Measurements from ENCODE around the gene EXOSC9.

The EXOSC9 gene

DNA sequence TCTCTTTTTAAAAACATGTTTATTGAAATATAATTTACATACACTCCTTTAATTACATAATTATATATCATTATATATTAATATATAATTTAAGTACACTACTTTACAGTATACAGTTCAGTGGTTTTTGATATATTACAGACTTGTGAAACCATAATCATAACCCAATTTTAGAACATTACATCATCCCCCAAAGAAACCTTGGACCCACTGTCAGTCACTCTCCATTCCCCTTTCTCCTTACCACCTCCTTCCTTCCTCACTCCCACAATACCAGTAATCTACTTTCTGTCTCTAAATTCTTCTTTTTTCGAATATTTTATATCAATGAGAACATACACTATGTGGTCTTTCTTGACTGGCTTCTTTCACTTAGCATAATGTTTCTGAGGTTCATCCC is 17.9 kb upstream of the EXOSC9 start:
- no peak for DNase-seq
- Histone ChIP-seq H3K27ac (no peak overlapping the region), H3K36me3 (no peaks in the 10 kb centered on the region), H3K4me3 (no peak overlapping the region), H3K9me3 (peaks cover 0 to 4% (median 0%) of the 10 kb centered on the region in 3 donors), H3K27me3 (peaks cover 0 to 3% of the 10 kb centered on the region in 2 donors), H3K4me1 (peaks cover 0 to 7% (median 5%) of the 10 kb centered on the region in 4 donors)
- intact Hi-C loops (cut with DNase I; ENCODE audit: low total_unique reads), result no loop called here
- TF ChIP-seq, protein P1, sequence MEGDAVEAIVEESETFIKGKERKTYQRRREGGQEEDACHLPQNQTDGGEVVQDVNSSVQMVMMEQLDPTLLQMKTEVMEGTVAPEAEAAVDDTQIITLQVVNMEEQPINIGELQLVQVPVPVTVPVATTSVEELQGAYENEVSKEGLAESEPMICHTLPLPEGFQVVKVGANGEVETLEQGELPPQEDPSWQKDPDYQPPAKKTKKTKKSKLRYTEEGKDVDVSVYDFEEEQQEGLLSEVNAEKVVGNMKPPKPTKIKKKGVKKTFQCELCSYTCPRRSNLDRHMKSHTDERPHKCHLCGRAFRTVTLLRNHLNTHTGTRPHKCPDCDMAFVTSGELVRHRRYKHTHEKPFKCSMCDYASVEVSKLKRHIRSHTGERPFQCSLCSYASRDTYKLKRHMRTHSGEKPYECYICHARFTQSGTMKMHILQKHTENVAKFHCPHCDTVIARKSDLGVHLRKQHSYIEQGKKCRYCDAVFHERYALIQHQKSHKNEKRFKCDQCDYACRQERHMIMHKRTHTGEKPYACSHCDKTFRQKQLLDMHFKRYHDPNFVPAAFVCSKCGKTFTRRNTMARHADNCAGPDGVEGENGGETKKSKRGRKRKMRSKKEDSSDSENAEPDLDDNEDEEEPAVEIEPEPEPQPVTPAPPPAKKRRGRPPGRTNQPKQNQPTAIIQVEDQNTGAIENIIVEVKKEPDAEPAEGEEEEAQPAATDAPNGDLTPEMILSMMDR (IDR thresholded peaks at IDR 0.05), result no peak

DNA sequence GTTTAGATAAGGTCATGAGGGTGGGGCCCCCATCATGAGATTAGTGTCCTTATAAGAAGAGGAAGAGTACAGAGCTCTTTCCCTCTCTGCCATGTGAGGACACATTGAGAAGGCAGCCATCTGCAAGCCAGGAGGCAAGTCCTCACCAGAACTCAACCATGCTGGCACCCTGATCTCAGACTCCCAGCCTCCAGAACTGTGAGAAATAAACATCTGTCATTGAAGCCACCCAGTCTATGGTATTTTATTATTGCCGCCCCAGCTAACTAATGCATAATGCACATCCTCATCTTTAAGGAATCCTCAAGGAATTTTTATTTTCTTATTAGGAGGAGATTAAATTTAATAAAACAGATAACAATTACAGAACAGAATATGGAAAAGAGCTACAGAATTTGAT is 16.7 kb upstream of the EXOSC9 start:
- TF ChIP-seq, protein P1 (IDR thresholded peaks at IDR 0.05), result no peak
- no peak overlapping the region for H3K4me3 ChIP-seq
- peaks cover 0 to 4% (median 0%) of the 10 kb centered on the region in 3 donors for H3K9me3 ChIP-seq
- no peaks in the 10 kb centered on the region for H3K36me3 ChIP-seq
- peaks cover 0 to 7% (median 5%) of the 10 kb centered on the region in 4 donors for H3K4me1 ChIP-seq
- H3K27ac ChIP-seq, result no peak overlapping the region
- intact Hi-C loops (cut with DNase I; ENCODE audit: low total_unique reads), result no loop called here
- peaks cover 0 to 3% of the 10 kb centered on the region in 2 donors for H3K27me3 ChIP-seq
- DNase-seq, result no peak

DNA sequence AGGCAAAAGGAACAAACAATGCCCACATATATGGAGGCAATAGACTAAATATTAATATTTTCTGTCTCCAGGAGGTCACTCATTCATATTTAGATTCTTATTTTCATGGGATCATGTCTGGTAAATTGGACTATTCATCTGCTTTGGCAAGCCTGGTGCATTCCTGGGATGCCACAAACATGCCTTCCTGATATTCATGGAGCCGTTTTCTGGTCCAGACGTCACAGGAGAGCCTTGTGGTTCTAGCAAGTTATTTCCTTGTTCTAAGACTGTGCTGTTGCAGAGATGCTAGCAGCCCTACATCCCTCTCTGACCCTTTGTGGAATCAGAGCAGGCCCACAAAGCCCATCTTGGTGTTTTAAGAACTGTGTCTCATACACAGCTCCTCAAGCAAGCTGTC is 16.1 kb upstream of the EXOSC9 start:
- no peaks in the 10 kb centered on the region for H3K27me3 ChIP-seq
- DNase-seq, result no peak
- intact Hi-C loops (cut with DNase I; ENCODE audit: low total_unique reads), result no loop called here

DNA sequence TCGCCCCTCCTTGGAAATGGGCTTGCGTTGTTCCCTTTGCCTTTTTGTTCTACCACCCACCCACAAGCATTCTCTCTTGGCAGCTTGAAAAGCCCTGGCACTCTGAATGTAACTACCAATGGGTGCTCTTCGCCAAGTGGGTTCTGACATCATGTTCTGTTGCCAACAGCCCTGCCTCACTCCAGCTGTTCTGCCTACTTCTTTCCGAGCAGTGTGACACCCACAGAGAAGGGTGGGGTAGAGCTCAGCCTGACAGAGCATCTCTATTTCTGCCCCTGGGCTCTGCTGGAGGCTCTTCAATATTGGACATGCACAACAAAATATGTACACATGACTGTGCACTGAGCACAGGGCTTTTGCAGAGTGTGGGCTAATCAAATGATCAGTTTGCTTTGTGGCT is 15.6 kb upstream of the EXOSC9 start:
- TF ChIP-seq, protein P1 (IDR thresholded peaks at IDR 0.05), result no peak
- intact Hi-C loops (cut with DNase I; ENCODE audit: low total_unique reads), result no loop called here

More for the DNA sequence above, 16.1 kb upstream of the EXOSC9 start:
- no peak overlapping the region for H3K4me3 ChIP-seq
- H3K9me3 ChIP-seq, result peaks cover 0 to 4% (median 0%) of the 10 kb centered on the region in 3 donors
- H3K36me3 ChIP-seq, result no peaks in the 10 kb centered on the region
- peaks cover 0 to 7% (median 5%) of the 10 kb centered on the region in 4 donors for H3K4me1 ChIP-seq
- TF ChIP-seq, protein P1 (IDR thresholded peaks at IDR 0.05), result no peak
- H3K27ac ChIP-seq, result no peak overlapping the region

DNA sequence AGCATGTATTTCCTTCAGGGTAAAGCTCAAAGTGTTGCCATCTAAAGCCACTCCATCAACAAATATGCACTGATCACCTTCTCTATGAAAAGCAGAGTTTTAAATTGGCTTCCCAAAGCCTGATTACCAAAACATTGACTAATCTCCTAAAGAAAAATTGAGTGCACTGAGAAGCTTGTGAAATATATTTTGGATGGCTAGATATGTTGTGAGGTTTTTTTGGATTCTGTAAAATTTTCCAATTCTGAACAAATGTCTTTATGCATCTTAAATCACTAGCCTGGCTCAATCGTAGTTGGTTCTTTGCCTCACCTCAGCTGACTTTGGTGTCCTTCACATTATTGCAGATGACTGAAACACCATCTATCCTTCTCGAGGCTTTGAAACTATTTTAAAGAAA is 14.9 kb upstream of the EXOSC9 start:
- Histone ChIP-seq H3K27me3 (no peaks in the 10 kb centered on the region), H3K9me3 (peaks cover 0 to 4% (median 0%) of the 10 kb centered on the region in 3 donors), H3K4me3 (no peak overlapping the region), H3K4me1 (peaks cover 0 to 7% (median 5%) of the 10 kb centered on the region in 4 donors), H3K27ac (no peak overlapping the region), H3K36me3 (no peaks in the 10 kb centered on the region)
- no peak for DNase-seq
- intact Hi-C loops (cut with DNase I; ENCODE audit: low total_unique reads), result no loop called here
- TF ChIP-seq, protein P1 (IDR thresholded peaks at IDR 0.05), result no peak

More for the DNA sequence above, 15.6 kb upstream of the EXOSC9 start:
- peaks cover 0 to 7% (median 5%) of the 10 kb centered on the region in 4 donors for H3K4me1 ChIP-seq
- H3K27me3 ChIP-seq, result no peaks in the 10 kb centered on the region
- no peak overlapping the region for H3K27ac ChIP-seq
- no peak for DNase-seq
- H3K9me3 ChIP-seq, result peaks cover 0 to 4% (median 0%) of the 10 kb centered on the region in 3 donors
- no peaks in the 10 kb centered on the region for H3K36me3 ChIP-seq
- H3K4me3 ChIP-seq, result no peak overlapping the region

DNA sequence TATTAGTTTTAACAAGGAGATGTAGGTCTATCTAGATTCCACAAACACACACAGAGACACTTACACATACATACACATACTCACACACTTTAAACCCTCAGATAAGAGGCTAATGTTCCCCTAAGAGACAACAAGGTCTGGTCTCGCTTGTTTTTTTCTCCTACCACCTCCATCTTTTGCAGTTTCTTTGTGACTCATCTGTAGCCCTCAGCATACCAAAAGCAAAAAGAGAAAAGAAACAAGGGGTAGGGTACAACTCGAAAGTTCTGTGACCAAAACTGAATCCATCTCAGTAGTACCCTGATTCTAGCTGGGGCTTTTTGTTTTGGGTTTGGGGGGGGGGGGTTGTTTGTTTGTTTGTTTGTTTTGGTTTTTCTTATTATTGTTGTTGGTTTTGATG is 12.2 kb upstream of the EXOSC9 start:
- peaks cover 0 to 2% of the 10 kb centered on the region in 2 donors for H3K27me3 ChIP-seq
- no peak overlapping the region for H3K4me3 ChIP-seq
- intact Hi-C loops (cut with DNase I; ENCODE audit: low total_unique reads), result no loop called here
- H3K4me1 ChIP-seq, result peaks cover 0 to 7% (median 5%) of the 10 kb centered on the region in 4 donors
- peaks cover 0 to 4% (median 0%) of the 10 kb centered on the region in 3 donors for H3K9me3 ChIP-seq
- H3K36me3 ChIP-seq, result no peaks in the 10 kb centered on the region
- H3K27ac ChIP-seq, result no peak overlapping the region
- no peak for DNase-seq
- TF ChIP-seq, protein P1 (IDR thresholded peaks at IDR 0.05), result no peak

All from tibial artery (tissue), 4 donors.